Nephron progenitor cell (in vitro differentiated cells): ENCODE measurements around the gene NEU2.
"Not testable (repeated sequence)": the region's sequence is repeated elsewhere in the genome, so short reads cannot be mapped to it uniquely, and the experiment has no call there.

Source experiments
- DNase-seq: peaks from one replicate; pipeline ENCODE4 v3.0.0; 2021
- H3K27ac Mint-ChIP-seq: 2 replicates; pipeline ENCODE4 v1.8.0; 2021; ENCODE audit warnings: mild to moderate bottlenecking, moderate library complexity, mixed read lengths
- H3K27me3 Mint-ChIP-seq: 2 replicates; pipeline ENCODE4 v1.8.0; 2021; ENCODE audit warnings: mild to moderate bottlenecking, low read depth, mixed read lengths; ENCODE audit not compliant: poor library complexity
- H3K36me3 Mint-ChIP-seq: 2 replicates; pipeline ENCODE4 v1.8.0; 2021; ENCODE audit warnings: low read depth, mixed read lengths
- H3K4me1 Mint-ChIP-seq: 2 replicates; pipeline ENCODE4 v1.8.0; 2021; ENCODE audit warnings: mixed read lengths
- H3K4me3 Mint-ChIP-seq: 2 replicates; pipeline ENCODE4 v1.8.0; 2021; ENCODE audit warnings: mild to moderate bottlenecking, moderate library complexity, mixed read lengths
- H3K9me3 Mint-ChIP-seq: 2 replicates; pipeline ENCODE4 v1.8.0; 2021; ENCODE audit warnings: mild to moderate bottlenecking, moderate library complexity, mixed read lengths
- CTCF ChIP-seq: fragments of 200-600 bp; sonication (generic); IDR thresholded peaks from 2 replicates; pipeline ENCODE4 v1.5.0; 2021; ENCODE audit warnings: antibody characterized with exemption

NEU2 gene

GRCh38 chr2:233063269-233063975 is 30.9 kb downstream of the NEU2 start:
- Mint-ChIP-seq H3K4me3 (no peak overlapping the region), H3K27ac (no peak overlapping the region)
- peak; percentile 23 for TF ChIP-seq CTCF

GRCh38 chr2:233063976-233064411 is 31.5 kb downstream of the NEU2 start:
- Mint-ChIP-seq H3K4me1 (peaks cover 44% of the 10 kb centered on the region), H3K27ac (no peak overlapping the region), H3K27me3 (peaks cover 3% of the 10 kb centered on the region), H3K36me3 (no peaks in the 10 kb centered on the region), H3K4me3 (no peak overlapping the region), H3K9me3 (no peaks in the 10 kb centered on the region)
- DNase-seq = no peak
- TF ChIP-seq CTCF = no peak

More at GRCh38 chr2:233063269-233063975, 30.9 kb downstream of the NEU2 start:
- Mint-ChIP-seq H3K4me1 (peaks cover 46% of the 10 kb centered on the region), H3K27me3 (no peaks in the 10 kb centered on the region), H3K36me3 (no peaks in the 10 kb centered on the region), H3K9me3 (no peaks in the 10 kb centered on the region)
- DNase-seq = peak; percentile 28

DNA sequence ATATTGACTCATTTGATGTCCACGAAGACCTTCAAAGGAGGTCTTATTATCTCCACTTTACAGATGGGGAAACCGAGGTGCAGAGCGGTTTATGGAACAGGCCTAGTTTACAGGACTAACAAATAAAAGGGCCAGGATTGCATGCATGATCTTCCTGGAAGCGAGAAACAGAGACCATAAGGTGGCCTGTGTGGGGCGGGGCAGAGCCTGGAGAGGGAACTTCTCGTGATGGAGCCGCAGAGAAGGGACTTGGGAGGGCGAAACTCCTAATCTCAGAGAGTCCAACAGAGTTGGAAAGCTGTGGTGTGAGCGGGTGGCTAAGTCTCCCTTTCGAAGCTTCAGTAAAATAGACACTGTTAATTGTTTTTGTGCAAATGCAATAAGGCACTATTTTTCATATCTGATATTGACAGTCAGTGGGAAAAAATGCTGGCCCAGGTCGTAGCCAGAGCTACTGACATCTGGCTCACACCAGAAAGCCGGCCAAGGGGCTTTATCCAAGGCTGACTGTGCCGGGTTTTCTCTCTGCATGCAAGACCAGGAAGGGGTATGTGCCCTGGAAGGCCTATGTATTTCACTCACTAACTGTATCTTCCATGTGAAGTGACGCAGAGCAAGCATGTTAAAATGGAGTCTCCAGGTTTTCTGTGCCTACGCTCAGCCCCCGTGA is 32.2 kb downstream of the NEU2 start:
- H3K27me3 Mint-ChIP-seq = peaks cover 3% of the 10 kb centered on the region
- H3K4me3 Mint-ChIP-seq = no peak overlapping the region
- H3K9me3 Mint-ChIP-seq = no peaks in the 10 kb centered on the region
- DNase-seq = no peak
- no peak for TF ChIP-seq CTCF
- H3K4me1 Mint-ChIP-seq = peaks cover 44% of the 10 kb centered on the region
- no peaks in the 10 kb centered on the region for H3K36me3 Mint-ChIP-seq
- H3K27ac Mint-ChIP-seq = no peak overlapping the region

- H3K9me3 Mint-ChIP-seq, DNase-seq, H3K4me3 Mint-ChIP-seq, H3K27me3 Mint-ChIP-seq, H3K36me3 Mint-ChIP-seq, H3K27ac Mint-ChIP-seq: not testable (repeated sequence)
- peaks cover 39% of the 10 kb centered on the region for H3K4me1 Mint-ChIP-seq
Measured at GRCh38 chr2:233065200-233065589, 32.7 kb downstream of the NEU2 start.

DNA sequence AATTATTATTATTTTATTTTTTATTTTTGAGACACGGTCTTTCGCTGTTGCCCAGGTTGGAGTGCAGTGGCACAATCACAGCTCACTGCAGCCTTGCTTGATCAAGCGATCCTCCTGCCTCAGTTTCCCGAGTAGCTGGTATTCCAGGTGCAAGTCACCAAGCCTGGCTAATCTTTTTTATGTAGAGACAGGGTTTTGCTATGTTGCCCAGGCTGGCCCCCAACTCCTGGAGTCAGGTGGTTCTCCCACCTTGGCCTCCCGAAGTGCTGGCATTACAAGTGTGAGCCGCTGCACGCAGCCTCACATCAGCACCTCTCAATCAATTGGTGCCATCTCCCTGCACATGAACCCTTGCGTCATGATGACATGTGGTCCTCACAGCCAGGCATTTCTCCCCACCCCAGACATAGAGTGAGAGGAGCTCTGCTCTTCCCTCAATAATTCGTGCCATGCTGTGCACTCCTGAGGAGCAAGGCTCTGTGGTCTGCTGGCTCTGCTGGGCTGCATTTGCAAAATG is 33.5 kb downstream of the NEU2 start:
- H3K4me3 Mint-ChIP-seq = no peak overlapping the region
- H3K27ac Mint-ChIP-seq = no peak overlapping the region
- DNase-seq = no peak
- H3K4me1 Mint-ChIP-seq = peaks cover 30% of the 10 kb centered on the region
- no peaks in the 10 kb centered on the region for H3K36me3 Mint-ChIP-seq
- H3K27me3 Mint-ChIP-seq = peaks cover 7% of the 10 kb centered on the region
- no peaks in the 10 kb centered on the region for H3K9me3 Mint-ChIP-seq
- no peak for TF ChIP-seq CTCF

DNA sequence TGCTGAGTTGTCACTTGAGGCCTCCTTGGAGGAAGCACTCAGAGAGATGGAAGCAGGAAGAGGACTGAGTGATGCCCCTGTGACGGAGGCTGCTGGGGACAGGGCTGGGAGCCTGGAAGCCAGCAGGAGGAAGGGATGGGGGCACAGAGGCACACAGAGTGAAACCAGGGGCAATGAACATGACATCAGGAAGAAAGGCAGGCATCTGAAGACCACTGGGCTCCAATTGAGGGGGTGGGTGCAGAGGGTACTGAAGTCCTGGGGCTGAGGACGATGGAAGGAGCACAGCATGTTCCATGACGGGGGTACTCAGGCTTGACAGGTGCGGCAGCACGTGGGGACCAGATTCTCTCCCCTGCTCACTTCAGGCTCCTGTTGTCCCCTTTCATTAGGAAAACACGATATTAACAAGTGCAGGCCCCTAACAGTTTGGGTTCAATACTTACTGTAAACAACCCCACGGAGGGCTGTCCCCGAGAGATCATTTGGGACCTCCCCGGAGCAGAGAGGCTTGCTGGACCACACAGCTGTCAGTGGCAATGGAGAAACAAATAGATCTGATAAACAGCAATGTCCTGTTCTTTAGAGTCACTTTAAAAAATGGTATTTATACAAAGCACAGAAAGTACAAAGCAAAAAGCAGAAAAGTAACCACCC is 36.4 kb downstream of the NEU2 start:
- Mint-ChIP-seq H3K4me3 (no peak overlapping the region), H3K4me1 (peaks cover 3% of the 10 kb centered on the region), H3K9me3 (peaks cover 9% of the 10 kb centered on the region), H3K27ac (no peak overlapping the region), H3K36me3 (no peaks in the 10 kb centered on the region), H3K27me3 (peaks cover 7% of the 10 kb centered on the region)
- DNase-seq = no peak
- TF ChIP-seq CTCF = no peak
